Measurements from ENCODE around the gene KDM2A. TPM values are rescaled to one million over a fixed set of nuclear protein-coding genes. Genes with fewer than 3 reads are reported as not detected.

KDM2A gene
- total RNA-seq: 26.0 and 35.9 TPM in 2 replicates

GRCh38 chr11:67118801-67119584, at the start of gene KDM2A:
Gene KDM2A, plus strand, starts transcription at chr11:67119263. Its CDS starts 2,054 bp downstream, at chr11:67121317.

GRCh38 chr11:67266449-67267187, 147.6 kb downstream of the KDM2A start, which contains the start of gene GRK2:
Gene GRK2, plus strand, starts transcription at chr11:67266473. Its CDS starts 227 bp downstream, at chr11:67266700.

GRCh38 chr11:67289226-67289650, 170.2 kb downstream of the KDM2A start, which contains the start of gene ANKRD13D:
Gene ANKRD13D, plus strand, starts transcription at chr11:67289303. Its CDS starts 158 bp downstream, at chr11:67289461.

GRCh38 chr11:67303132-67303834, 184.2 kb downstream of the KDM2A start, which contains the start of gene SSH3:
Gene SSH3, plus strand, starts transcription at chr11:67303530. Its CDS starts 96 bp downstream, at chr11:67303626.

Other genes with a start within 250 kb of the KDM2A start
- 51.1 and 92.1 TPM in 2 replicates for gene PC, start 160.9 kb upstream of the KDM2A start, total RNA-seq
- 0.40 TPM in 1 of 2 replicates, not detected in the other for gene C11orf86, start 144.0 kb upstream of the KDM2A start, total RNA-seq
- gene SYT12, start 96.1 kb upstream of the KDM2A start, total RNA-seq: 0.08 and 3.4 TPM in 2 replicates
- 3.4 and 19.4 TPM in 2 replicates for gene RHOD, start 62.4 kb upstream of the KDM2A start, total RNA-seq
- gene GRK2, start 147.2 kb downstream of the KDM2A start, total RNA-seq: 38.7 and 39.6 TPM in 2 replicates
- 20.9 and 27.4 TPM in 2 replicates for gene ANKRD13D, start 170.0 kb downstream of the KDM2A start, total RNA-seq
- 17.8 and 26.7 TPM in 2 replicates for gene SSH3, start 184.3 kb downstream of the KDM2A start, total RNA-seq
- gene POLD4, start 234.3 kb downstream of the KDM2A start, total RNA-seq: 73.8 and 239 TPM in 2 replicates

All from epithelial cell of alveolus of lung (primary cell).